Spinal cord (tissue), 4 donors: ENCODE data around the gene TALDO1. TPM values are rescaled to one million over a fixed set of nuclear protein-coding genes. Genes with fewer than 3 reads are reported as not detected.

Experiments used
- polyA plus RNA-seq, 2 donors: library from polyadenylated mRNA; unstranded; fragments of 120-200 nt; gene quantifications; one replicate each; pipeline ENCODE4 v1.2.1, GENCODE V29; 2013; ENCODE audit not compliant: insufficient read length in 2 of 2
- small RNA-seq: library from RNA; depleted of rRNA; stranded (forward); fragments of <200 nt; gene quantifications from one replicate; pipeline ENCODE3, GENCODE V24; 2014; ENCODE audit warnings: low replicate concordance
- total RNA-seq, 2 donors: library from RNA; depleted of rRNA in 1 of 2; stranded (reverse); fragments of 120-200 nt in 1 of 2; fragments of >200 nt in 1 of 2; gene quantifications; one replicate each; pipeline versions ENCODE4 v1.2.3 to v1.2.4, GENCODE V29; 2013 to 2014

The TALDO1 gene
- total and polyA plus RNA-seq, 4 donors, result 104 to 160 (median 141) TPM

Small RNA genes within 50 kb of the gene (small RNA-seq; reads per million reads assigned to genes)
- not detected for gene SNORA52

Other genes starting within 250 kb of the TALDO1 start
- gene RNH1, start 240.2 kb upstream of the TALDO1 start, total RNA-seq, result 100 to 1,000 TPM in 1 of 2 donors, 10 to 100 TPM in 1; 62.8 to 119 TPM
- gene RNH1, start 240.2 kb upstream of the TALDO1 start, polyA plus RNA-seq, result 100 to 1,000 TPM in 1 of 2 donors, 10 to 100 TPM in 1; 77.4 to 112 TPM
- gene HRAS, start 211.9 kb upstream of the TALDO1 start, total RNA-seq, result 10 to 100 TPM; 31.7 to 66.3 TPM
- gene HRAS, start 211.9 kb upstream of the TALDO1 start, polyA plus RNA-seq, result 100 to 1,000 TPM; 132 to 147 TPM
- 1 to 10 TPM; 1.8 to 2.9 TPM for gene LRRC56, start 209.9 kb upstream of the TALDO1 start, total RNA-seq
- gene LRRC56, start 209.9 kb upstream of the TALDO1 start, polyA plus RNA-seq, result 1 to 10 TPM; 6.4 to 8.0 TPM
- gene LMNTD2, start 186.7 kb upstream of the TALDO1 start, total RNA-seq, result 1 to 10 TPM in 1 of 2 donors, under 1 TPM in 1; 0.79 to 1.4 TPM
- gene LMNTD2, start 186.7 kb upstream of the TALDO1 start, polyA plus RNA-seq, result 1 to 10 TPM; 5.2 to 7.6 TPM
- gene RASSF7, start 186.5 kb upstream of the TALDO1 start, total RNA-seq, result 10 to 100 TPM in 1 of 2 donors, 1 to 10 TPM in 1; 9.2 to 18.3 TPM
- gene RASSF7, start 186.5 kb upstream of the TALDO1 start, polyA plus RNA-seq, result 10 to 100 TPM; 25.9 to 36.8 TPM
- gene PHRF1, start 171.0 kb upstream of the TALDO1 start, total RNA-seq, result 10 to 100 TPM; 14.7 to 20.9 TPM
- 10 to 100 TPM; 25.8 to 28.4 TPM for gene PHRF1, start 171.0 kb upstream of the TALDO1 start, polyA plus RNA-seq
- 10 to 100 TPM in 1 of 2 donors, 1 to 10 TPM in 1; 3.9 to 16.8 TPM for gene IRF7, start 131.5 kb upstream of the TALDO1 start, total RNA-seq
- 10 to 100 TPM; 10.4 to 17.1 TPM for gene IRF7, start 131.5 kb upstream of the TALDO1 start, polyA plus RNA-seq
- 1 to 10 TPM in 1 of 2 donors, not detected in 1; 2.5 TPM for gene CDHR5, start 122.5 kb upstream of the TALDO1 start, total RNA-seq
- gene CDHR5, start 122.5 kb upstream of the TALDO1 start, polyA plus RNA-seq, result 1 to 10 TPM in 1 of 2 donors, under 1 TPM in 1; 0.71 to 1.5 TPM
- under 1 TPM in 1 of 2 donors, not detected in 1; 0.88 TPM for gene SCT, start 120.3 kb upstream of the TALDO1 start, total RNA-seq
- gene SCT, start 120.3 kb upstream of the TALDO1 start, polyA plus RNA-seq, result 1 to 10 TPM in 1 of 2 donors, not detected in 1; 1.4 TPM
- gene DRD4, start 110.2 kb upstream of the TALDO1 start, total RNA-seq, result under 1 TPM in 1 of 2 donors, not detected in 1; 0.72 TPM
- 1 to 10 TPM; 5.4 to 5.6 TPM for gene DRD4, start 110.2 kb upstream of the TALDO1 start, polyA plus RNA-seq
- 10 to 100 TPM; 45.3 to 77.8 TPM for gene DEAF1, start 52.2 kb upstream of the TALDO1 start, total RNA-seq
- 100 to 1,000 TPM; 230 to 242 TPM for gene DEAF1, start 52.2 kb upstream of the TALDO1 start, polyA plus RNA-seq
- gene TMEM80, start 51.6 kb upstream of the TALDO1 start, total RNA-seq, result 10 to 100 TPM; 10.0 to 20.1 TPM
- gene TMEM80, start 51.6 kb upstream of the TALDO1 start, polyA plus RNA-seq, result 10 to 100 TPM; 25.8 to 38.9 TPM
- 1 to 10 TPM; 4.5 to 8.6 TPM for gene EPS8L2, start 41.2 kb upstream of the TALDO1 start, total RNA-seq
- gene EPS8L2, start 41.2 kb upstream of the TALDO1 start, polyA plus RNA-seq, result 10 to 100 TPM; 11.3 to 15.1 TPM
- 10 to 100 TPM; 22.8 to 44.4 TPM for gene GATD1, start 30.0 kb downstream of the TALDO1 start, total RNA-seq
- gene GATD1, start 30.0 kb downstream of the TALDO1 start, polyA plus RNA-seq, result 100 to 1,000 TPM in 1 of 2 donors, 10 to 100 TPM in 1; 97.4 to 133 TPM
- 10 to 100 TPM; 13.0 to 23.4 TPM for gene CEND1, start 42.6 kb downstream of the TALDO1 start, total RNA-seq
- gene CEND1, start 42.6 kb downstream of the TALDO1 start, polyA plus RNA-seq, result 100 to 1,000 TPM; 162 to 176 TPM
- 10 to 100 TPM; 17.5 to 17.6 TPM for gene SLC25A22, start 50.8 kb downstream of the TALDO1 start, total RNA-seq
- gene SLC25A22, start 50.8 kb downstream of the TALDO1 start, polyA plus RNA-seq, result 10 to 100 TPM; 55.0 to 69.2 TPM
- gene PIDD1, start 57.8 kb downstream of the TALDO1 start, total RNA-seq, result 1 to 10 TPM; 5.4 to 8.9 TPM
- 10 to 100 TPM; 21.2 to 28.9 TPM for gene PIDD1, start 57.8 kb downstream of the TALDO1 start, polyA plus RNA-seq
- 1,000 to 10,000 TPM in 1 of 2 donors, 100 to 1,000 TPM in 1; 139 to 1,150 TPM for gene RPLP2, start 62.5 kb downstream of the TALDO1 start, total RNA-seq
- 100 to 1,000 TPM; 862 to 919 TPM for gene RPLP2, start 62.5 kb downstream of the TALDO1 start, polyA plus RNA-seq
- gene PNPLA2, start 71.5 kb downstream of the TALDO1 start, total RNA-seq, result 10 to 100 TPM in 1 of 2 donors, 1 to 10 TPM in 1; 9.1 to 18.2 TPM
- 10 to 100 TPM; 38.8 to 49.9 TPM for gene PNPLA2, start 71.5 kb downstream of the TALDO1 start, polyA plus RNA-seq
- gene CRACR2B, start 80.5 kb downstream of the TALDO1 start, total RNA-seq, result 1 to 10 TPM; 2.4 to 9.4 TPM
- gene CRACR2B, start 80.5 kb downstream of the TALDO1 start, polyA plus RNA-seq, result 10 to 100 TPM in 1 of 2 donors, 1 to 10 TPM in 1; 7.4 to 12.1 TPM
- 100 to 1,000 TPM in 1 of 2 donors, 10 to 100 TPM in 1; 71.8 to 185 TPM for gene CD151, start 85.5 kb downstream of the TALDO1 start, total RNA-seq
- gene CD151, start 85.5 kb downstream of the TALDO1 start, polyA plus RNA-seq, result 100 to 1,000 TPM in 1 of 2 donors, 10 to 100 TPM in 1; 95.4 to 134 TPM
- 100 to 1,000 TPM in 1 of 2 donors, 10 to 100 TPM in 1; 34.7 to 160 TPM for gene POLR2L, start 95.1 kb downstream of the TALDO1 start, total RNA-seq
- 100 to 1,000 TPM; 118 to 130 TPM for gene POLR2L, start 95.1 kb downstream of the TALDO1 start, polyA plus RNA-seq
- 100 to 1,000 TPM in 1 of 2 donors, 10 to 100 TPM in 1; 27.2 to 151 TPM for gene TSPAN4, start 95.4 kb downstream of the TALDO1 start, total RNA-seq
- 10 to 100 TPM; 57.4 to 99.8 TPM for gene TSPAN4, start 95.4 kb downstream of the TALDO1 start, polyA plus RNA-seq
- gene CHID1, start 163.3 kb downstream of the TALDO1 start, total RNA-seq, result 10 to 100 TPM; 36.1 to 63.0 TPM
- gene CHID1, start 163.3 kb downstream of the TALDO1 start, polyA plus RNA-seq, result 100 to 1,000 TPM in 1 of 2 donors, 10 to 100 TPM in 1; 98.8 to 105 TPM
- gene AP2A2, start 178.4 kb downstream of the TALDO1 start, total RNA-seq, result 10 to 100 TPM; 46.4 to 55.3 TPM
- gene AP2A2, start 178.4 kb downstream of the TALDO1 start, polyA plus RNA-seq, result 100 to 1,000 TPM; 109 to 132 TPM